ENCODE measurements around the gene LHX3.

LHX3 gene

DNA sequence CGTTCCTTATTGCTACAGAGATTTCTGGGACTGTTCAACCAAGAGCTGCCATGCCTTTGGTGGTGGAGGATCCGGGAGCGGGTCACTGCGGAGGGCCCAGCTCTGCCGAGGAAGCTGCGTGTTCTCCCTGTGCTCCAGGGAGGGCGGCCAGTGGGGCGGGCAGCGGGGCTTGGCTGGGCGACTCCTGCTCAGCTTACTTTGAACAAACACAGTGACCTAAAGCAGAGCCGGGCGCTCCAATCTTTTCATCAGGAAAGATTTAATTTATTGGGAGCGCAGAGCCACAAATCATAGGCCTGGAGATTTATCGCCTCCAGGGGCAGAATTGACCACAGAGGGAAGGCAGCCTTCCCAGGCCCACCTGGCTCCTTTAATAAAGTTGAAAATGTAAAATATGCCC, 27.7 kb downstream of the LHX3 start:
- DNase-seq (ENCODE audit: low read depth, low spot score): no peak

DNA sequence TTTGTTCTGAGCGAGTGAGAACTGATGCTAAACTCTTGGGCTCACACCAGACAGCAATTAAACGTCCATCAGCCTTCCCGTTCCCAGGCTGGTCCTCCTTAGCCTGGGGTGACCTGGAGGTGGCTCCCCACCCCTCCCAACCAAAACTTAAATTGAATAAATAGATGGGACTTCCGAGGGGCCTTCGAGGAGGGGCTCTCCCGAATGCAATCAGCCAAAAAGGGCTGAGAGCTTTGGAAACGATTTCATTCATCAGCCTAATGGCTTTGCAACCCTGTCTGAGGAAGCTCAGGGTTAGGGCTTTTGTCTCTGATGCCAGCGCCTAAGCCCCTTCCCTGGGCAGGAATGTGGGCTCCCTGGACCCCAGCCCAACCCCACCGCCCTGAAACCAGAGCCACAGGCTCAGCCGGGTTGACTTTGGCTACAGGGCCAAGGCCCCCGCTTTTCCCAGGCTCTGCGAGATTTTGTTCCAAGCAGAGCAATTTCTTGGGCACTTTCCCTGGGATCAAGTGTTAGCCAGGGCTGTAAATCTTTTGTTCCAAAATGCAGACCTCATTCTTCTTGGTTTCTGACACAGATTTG, 29.2 kb downstream of the LHX3 start:
- no peak for DNase-seq (ENCODE audit: low read depth, low spot score)

DNA sequence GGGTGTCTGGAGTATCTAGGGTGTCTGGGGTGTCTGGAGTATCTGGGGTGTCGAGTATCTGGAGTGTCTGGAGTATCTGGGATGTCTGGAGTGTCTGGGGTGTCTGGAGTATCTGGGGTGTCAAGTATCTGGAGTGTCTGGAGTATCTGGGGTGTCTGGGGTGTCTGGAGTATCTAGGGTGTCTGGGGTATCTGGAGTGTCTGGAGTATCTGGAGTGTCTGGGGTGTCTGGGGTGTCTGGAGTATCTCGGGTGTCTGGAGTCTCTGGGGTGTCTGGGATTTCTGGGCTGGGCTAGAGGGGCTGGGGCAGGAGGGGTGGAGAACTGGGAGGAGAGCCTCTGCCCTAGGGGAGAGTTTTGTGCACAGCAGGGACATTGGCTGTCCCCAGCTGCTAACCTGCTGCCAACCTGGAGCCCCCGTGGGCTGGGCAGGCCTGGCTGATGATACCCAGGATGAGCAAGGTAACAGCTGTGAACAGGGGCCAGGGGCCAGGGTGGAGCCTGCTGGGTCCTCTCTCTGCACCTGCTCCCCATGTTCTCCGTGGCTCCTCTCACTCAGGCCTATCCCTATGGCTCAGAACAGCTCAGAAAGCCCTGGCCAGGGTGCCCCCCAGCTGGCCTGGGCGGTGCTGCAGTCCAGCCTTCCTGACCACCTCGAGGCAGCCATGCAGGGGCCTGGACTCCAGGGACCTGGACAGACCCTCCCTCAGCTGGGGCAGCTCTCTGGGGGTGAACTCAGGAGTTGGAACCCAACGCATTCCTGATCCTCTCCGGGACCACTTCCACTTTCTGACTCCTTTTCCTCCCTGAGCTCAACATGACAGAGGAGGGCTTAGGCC, 29.9 kb downstream of the LHX3 start:
- no peak for DNase-seq (ENCODE audit: low read depth, low spot score)

DNA sequence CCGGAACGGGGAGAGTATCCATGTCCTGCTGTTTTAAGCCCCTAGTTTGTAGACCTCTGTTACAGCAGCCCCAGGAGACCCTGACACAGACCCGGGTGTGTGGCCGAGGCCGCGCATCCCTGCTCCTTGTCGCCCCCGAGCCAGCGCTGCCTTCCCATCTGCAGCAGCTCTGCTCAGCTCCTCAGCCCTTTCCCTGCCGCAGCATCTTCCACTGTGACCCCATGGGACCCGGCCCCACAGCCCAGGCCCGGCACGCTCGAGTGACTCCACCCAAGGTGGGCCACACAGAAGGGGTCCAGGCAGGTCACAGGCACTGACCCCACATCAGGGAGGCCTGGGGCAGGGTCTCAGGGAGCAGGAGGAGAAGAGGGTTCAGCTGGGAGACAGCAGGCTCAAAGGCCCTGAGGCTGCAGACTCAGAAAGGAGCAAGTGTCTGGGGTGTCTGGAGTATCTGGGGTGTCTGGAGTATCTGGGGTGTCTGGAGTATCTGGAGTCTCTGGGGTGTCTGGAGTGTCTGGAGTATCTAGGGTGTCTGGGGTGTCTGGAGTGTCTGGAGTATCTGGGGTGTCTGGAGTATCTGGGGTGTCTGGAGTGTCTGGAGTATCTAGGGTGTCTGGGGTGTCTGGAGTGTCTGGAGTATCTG, 31.2 kb downstream of the LHX3 start:
- DNase-seq (ENCODE audit: low read depth, low spot score): no peak

DNA sequence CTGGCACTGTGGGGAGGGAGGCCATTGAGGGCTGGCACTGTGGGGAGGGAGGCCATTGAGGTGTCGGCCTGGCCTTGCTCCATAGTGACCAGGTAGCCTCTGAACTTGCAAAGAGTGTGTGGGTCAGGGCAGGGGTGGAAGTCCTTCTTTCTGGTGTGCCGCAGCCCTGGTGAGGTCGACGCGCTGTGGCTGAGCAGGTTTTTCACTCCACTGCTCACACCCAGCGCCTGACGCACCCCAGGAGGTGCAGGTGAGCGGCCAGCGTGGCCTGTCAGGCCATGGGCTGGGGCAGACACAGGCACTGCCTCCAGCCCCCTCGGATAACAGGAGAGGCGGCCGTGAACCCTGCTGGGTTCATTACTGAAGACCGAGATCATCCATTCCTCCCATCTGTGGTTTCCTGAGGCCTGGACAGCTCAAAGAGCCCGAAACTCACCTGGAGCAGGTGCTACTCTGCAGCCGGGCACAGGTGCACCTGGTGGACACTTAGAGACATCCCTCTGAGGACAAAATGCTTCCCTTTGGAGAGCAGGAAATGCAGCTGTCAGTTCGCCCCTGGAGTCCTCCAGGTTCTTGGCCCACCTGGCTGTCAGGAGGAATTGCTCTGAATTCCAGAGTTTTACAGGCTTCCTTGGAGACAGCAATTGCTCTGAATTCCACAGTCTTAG, 32.4 kb downstream of the LHX3 start:
- no peak for DNase-seq (ENCODE audit: low read depth, low spot score)

DNA sequence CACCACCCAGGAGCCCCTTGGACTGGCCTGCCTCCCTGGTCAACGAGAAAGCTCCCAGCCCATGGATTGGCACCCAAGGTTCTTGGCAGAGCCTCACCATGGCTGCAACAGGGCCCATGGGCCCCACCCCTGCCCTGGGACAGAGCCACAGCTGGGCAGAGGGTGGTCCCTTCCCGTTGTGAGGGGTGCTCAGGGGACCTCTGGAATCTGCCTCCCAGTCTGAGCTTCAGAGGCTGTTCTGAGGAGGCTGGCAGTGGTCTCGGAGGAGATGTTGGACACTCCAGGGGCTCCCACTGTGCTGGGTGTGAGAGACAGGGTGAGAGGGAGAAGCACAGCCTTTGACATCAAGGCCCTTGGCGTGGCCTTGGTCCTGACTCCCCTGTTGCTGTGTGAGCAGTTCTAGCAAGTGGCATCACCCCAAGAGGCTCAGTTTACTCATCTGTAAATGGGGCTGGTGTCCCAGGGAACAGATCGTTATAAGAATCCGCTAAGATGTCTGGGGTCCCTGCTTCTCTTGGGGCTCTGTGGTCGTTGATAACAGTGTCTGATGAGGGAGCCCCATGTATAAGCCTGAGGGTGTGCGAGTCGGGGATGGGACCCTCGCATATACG, 33.0 kb downstream of the LHX3 start:
- no peak for DNase-seq (ENCODE audit: low read depth, low spot score)

DNA sequence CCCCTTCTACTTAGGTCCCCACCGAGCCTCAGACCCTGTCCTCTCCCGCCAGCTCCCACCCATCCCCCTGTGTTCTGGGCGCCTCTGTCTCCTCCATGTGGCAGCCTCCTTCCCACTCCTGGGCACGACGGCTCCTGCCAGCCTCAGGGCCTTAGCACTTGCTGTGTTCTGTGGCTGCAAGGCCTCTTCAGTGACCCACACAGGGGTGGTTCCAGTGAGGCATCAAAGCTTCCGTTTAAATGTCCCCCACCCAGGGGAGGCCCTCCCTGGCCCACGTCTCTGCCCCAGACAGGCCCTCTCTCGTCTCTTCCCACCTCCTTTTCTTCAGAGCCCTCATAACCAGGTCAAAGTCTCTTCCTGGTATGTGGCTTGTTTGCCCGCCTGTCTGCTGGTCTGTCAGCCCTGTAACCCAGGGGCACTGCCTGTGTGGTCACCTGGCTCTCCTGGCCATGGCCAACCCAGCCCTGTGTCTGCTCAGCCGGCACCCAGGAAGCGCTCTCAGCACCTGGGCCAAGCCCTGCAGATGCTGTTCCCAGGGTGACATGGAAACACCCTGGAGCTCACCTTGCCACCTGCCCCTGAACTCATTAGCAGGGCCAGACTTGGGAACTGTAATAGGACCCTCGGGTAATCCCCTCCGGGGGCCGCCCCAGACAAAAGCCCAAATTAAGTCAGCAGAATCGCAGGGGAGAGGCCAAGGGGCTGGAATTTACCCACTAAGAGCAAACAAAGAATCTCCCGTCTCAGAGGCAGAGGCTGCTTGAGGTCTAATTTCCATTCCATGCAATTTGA, 33.7 kb downstream of the LHX3 start:
- no peak for DNase-seq (ENCODE audit: low read depth, low spot score)

DNA sequence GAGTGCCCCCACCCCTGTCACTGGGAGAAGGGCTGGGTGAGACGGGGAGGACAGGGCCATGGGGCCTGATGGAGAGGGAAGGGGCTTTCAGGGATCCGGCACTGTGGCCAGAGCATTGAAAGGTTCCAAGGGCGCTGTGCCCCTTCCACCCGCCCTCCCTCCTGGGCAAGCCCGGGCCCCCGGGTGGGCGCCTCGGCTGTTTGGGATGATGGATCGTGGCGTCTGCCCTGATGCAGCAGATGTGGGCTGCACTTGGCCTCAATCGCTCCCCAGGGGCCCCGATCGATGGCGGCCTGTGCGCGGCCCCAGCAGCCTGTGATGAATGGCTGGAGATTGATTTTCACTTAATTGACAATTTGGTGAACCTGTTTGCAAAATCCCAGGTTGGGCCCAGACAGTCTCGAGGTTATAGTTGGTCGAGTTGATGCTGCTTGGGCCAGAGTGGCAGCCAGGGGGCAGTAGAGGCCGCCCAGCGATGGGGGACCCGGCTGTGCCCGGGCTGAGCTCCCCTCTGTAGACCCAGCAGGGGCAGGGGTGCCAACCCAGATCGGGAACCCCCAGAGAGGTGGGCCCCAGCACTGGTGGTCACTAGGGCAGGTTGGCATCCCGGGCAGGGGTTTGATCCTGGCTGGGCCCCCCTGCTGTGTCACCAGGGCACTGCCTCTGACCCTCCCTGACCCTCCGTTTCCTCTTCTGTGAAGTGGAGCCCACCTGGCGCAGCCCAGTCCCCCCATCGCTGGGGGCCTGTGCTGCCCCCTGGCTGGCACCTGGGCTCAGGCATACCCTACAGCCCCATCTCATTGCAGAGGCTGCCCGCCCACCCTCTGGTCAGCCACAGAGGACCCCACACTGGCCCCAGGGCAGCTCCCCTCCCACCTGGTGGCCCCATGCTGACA, 34.7 kb downstream of the LHX3 start:
- no peak for DNase-seq (ENCODE audit: low read depth, low spot score)

DNA sequence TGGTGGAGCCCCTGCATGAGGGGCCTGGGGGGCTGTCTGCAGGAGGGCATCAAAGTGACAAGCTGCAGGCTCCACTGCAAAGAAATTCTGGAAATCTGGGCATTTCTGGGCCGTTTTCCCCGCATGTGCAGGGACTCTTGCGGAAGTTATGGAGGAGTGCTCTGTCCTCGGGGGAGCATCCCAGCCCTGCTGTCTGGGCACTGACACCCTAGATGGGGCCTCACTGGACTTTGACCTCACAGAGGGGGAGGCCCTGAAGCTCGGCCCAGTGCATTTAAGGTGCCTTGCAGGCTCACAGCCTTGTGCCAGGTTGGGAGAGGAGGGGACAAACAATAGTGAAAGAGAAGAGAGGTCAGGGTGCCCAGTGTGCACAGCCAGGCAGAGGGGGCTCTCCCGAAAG, 35.4 kb downstream of the LHX3 start:
- DNase-seq (ENCODE audit: low read depth, low spot score): no peak

DNA sequence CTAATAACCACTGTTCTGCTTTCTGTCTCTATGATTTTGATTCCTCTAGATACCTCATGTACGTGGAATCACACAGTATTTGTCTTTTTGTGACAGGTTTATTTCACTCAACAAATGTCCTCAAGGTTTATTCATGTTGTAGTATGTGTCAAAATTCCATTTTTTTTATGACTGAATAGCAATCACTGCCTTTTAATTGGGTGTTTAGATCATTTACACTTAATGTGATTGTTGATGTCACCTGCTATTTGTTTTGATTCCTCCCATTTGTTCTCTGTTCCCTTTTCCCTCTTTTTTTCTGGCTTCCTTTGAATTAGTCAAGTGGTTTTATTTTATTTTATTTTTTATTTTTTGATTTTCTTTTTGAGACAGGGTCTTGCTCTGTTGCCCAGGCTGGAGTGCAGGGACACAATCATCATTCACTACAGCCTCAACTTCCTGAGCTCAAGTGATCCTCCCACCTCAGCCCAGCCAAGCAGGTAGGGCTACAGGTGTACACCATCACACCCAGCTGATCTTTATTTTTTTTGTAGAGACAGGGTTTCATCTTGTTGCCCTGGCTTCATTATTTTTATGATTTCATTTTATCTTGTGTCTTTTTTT, 41.6 kb downstream of the LHX3 start:
- DNase-seq (ENCODE audit: low read depth, low spot score): no peak

DNA sequence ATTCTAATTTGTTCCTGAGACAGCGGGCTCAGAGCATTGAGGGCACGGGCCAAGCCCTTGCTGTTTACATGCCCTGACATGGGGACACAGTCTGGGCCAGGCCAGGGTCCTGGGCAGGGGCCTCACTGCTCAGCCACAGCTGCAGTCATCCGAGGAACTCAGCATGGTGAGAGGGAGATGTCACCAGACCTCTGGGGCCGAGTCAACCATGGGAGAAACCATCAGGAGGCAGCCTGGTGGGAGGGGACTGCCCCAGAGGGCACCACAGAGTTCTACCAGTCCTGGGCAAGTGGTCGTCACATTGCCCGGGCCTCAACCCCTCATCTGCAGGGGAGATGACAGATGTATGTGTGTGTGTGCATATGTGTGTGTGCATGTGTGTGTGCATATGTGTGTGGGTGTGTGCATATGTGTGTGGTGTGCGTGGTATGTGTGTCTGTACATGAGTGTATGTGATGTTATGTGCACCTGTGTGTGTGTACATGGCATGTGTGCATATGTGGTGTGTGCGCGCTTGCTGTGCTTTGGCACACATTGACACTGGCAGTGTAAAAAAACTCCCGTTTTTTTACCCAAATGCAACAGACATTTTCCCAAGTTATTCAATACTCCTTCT, 43.8 kb downstream of the LHX3 start:
- no peak for DNase-seq (ENCODE audit: low read depth, low spot score)

DNA sequence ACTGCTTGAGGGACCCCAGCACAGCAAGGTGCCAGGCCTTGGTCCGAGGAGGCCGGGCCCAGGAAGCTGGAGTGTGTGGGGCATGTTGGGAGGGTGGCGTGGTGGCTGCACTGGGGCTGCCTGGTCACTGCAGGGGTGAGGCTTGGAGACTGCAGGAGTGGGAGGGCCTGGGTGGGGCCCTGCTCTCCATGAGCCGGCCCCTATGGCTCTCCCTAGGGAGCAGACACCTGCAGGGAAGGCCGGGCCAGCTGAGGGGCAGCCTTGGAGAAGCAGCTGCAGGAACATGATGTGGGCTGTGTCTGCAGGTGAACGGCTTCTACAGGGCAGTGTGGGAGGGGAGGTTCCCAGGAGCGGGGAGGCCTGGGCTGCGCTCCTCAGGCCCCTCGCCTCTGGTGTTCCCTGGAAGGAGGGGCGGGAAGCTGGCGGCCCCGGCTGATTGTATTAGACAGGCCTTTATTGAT, 44.5 kb downstream of the LHX3 start:
- no peak for DNase-seq (ENCODE audit: low read depth, low spot score)

DNA sequence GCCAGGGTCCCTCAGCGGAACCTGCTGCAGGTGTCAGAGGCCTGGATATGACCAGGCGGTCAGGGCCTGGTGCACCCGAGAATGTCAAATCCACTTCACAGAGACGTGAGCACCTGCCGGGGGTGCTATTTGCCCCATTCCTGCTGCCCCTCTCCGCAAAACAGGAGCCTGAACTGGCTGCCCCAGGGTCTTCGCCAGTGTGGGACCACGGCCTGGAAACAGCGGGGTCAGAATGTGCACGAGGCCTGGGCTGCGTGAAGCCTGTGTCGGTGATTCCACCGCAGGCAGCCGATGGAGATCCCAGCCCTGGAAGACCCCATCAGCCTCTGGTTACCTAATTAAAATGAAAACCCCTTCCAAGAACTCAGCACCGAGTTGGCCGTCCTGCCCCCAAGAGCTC, 45.1 kb downstream of the LHX3 start:
- DNase-seq (ENCODE audit: low read depth, low spot score): no peak

DNA sequence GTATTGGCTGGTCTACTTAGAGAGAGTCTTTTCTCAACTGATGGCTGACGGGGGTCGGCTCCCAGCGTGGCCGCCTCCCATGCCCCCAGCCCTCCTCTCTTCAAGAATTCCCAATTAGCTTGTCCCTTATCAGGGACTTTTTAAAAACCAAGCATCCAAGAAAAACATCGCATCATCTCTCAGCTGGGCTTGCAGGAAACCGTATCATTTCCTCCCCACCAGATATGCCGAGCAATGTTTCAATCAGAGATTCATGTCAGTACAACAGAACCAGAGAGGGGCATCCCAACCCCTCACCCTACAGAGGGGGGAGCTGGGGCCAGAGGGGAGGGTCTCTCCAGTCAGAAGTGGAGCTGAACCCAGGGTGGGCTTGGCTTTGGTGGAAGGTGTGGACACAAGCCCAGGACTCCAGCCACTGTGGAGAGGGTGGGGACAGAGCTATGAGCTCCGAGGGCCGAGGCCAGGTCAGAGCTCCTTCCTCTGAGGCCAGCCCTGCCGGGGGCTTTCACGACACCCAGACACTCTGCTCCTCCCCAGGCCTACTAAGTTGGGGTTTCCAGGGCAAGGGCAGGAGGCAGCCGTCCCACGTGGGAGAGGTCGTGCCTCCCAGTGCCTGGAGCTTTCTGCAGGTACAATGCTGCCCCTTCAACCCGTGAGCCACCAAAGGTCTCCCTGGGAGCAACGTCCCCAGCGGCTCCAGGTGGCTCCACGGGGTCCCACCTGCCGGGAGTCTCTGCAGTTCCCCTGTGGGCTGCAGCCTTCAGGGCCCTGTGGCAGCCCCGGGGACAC, 47.3 kb downstream of the LHX3 start:
- DNase-seq (ENCODE audit: low read depth, low spot score): no peak

DNA sequence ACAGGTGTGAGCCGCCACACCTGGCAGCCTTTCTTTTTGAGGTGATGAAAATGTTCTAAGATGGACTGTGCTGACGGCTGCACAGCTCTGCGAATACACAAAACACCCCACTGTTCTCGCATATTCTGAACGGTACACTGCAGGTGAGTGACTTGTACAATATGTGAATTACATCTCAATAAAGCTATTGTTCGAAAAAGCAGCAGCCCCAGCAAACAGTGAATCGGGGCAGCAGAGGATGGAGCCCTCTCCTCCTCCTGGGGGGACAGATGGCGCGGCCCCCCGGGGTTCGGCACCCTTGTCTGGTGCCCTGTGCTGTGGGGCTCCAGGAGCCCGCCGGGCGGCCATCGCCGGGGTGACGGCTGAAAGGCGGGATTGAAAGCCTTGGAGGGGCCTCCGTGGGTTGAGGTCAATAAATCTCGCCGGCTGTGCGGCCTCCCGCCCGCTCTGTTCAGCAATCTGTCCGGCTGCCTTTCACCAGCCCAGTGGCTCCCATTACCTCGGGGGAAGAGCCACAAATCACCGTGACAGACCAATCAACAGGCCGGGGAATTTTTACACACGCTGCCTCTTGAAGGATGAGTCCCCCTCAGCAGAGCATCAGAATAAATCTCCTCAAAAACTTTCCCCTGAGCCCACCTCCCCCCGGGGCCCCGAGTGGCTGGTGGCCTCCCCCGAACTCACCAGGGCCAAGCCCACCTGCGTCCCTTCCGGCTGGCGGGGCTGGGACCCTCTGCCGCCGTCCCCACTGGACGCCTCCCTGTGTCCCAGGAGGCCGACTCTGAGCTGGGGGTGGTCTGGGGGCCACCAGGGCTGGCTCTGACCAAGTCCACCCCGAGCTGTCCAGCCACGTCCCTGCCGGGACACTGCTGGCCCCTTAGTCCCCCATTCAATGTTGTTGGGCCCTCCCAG, 48.5 kb downstream of the LHX3 start:
- no peak for DNase-seq (ENCODE audit: low read depth, low spot score)

DNA sequence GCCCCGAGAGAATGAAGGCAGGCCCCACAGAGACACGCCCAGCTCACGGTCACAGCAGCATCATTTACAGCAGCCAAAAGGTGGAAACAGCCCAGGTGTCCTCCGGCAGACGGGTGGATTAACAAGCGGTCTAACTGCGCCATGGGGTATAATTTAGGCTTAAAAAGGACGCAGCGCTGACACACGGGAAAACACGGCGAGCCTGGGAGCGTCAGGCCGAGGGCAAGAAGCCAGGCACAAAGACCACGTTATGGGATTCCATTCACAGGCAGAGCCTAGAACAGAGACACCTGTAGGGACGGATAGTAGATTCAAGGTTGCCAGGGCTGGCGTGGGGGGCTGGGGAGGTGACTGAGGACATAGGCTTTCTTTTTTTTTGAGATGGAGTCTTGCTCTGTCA, 49.4 kb downstream of the LHX3 start:
- DNase-seq (ENCODE audit: low read depth, low spot score): no peak

DNA sequence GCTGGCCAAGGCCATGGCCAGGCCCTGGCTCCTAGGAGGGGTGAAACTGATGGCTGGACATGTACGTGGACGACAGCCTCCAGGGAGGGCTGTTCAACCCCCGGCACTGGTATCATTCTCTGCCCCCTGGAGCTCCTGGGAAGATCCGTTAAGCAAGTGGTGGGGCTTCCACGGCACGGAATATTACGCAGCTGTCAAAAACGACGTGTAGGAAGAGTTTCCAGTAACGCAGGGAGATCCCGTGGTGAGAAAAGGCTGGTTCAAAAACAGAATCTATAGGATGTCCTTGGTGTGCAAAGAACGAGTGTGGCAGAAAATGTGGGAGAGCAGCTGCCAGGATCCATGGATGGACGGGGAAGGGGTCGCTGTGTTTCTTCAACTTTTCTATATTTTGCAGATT, 50.0 kb downstream of the LHX3 start:
- DNase-seq (ENCODE audit: low read depth, low spot score): no peak

Measured in activated CD4-positive, CD25-positive, alpha-beta regulatory T cell treated with anti-CD3 and anti-CD28 coated beads, Interleukin-2, amount 50 U/mL, for 16 hours (primary cell).